ENCODE data around the gene C1GALT1.
"Not testable (repeated sequence)": the region's sequence is repeated elsewhere in the genome, so short reads cannot be mapped to it uniquely, and the experiment has no call there.

The C1GALT1 gene

GRCh38 chr7:7182156-7183060, at the start of gene C1GALT1:
TSS of gene C1GALT1 (plus strand) at chr7:7182544. CDS start at chr7:7234320, 51,776 bp downstream.
- peak within 1 kb of the TSS; percentile 100 for H3K27ac Mint-ChIP-seq
- no peaks in the 10 kb centered on the region for H3K9me3 Mint-ChIP-seq
- peaks cover 21% of the 10 kb centered on the region for H3K4me1 Mint-ChIP-seq (ENCODE audit: low read depth)
- H3K36me3 Mint-ChIP-seq (ENCODE audit: low read depth), result peaks cover 4% of the 10 kb centered on the region
- H3K27me3 Mint-ChIP-seq (ENCODE audit: low read depth), result no peaks in the 10 kb centered on the region
- H3K4me3 Mint-ChIP-seq, result peak within 1 kb of the TSS; percentile 97

GRCh38 chr7:7134046-7134445, 48.3 kb upstream of the C1GALT1 start:
- peaks cover 13% of the 10 kb centered on the region for H3K9me3 Mint-ChIP-seq
- peaks cover 5% of the 10 kb centered on the region for H3K27me3 Mint-ChIP-seq (ENCODE audit: low read depth)
- H3K4me1 Mint-ChIP-seq (ENCODE audit: low read depth), result peaks cover 1% of the 10 kb centered on the region
- H3K27ac Mint-ChIP-seq, result no peak overlapping the region
- H3K4me3 Mint-ChIP-seq, result no peak overlapping the region
- no peaks in the 10 kb centered on the region for H3K36me3 Mint-ChIP-seq (ENCODE audit: low read depth)

- H3K27me3 Mint-ChIP-seq (ENCODE audit: low read depth), result peaks cover 4% of the 10 kb centered on the region
- no peak overlapping the region for H3K27ac Mint-ChIP-seq
- H3K4me3 Mint-ChIP-seq, result no peak overlapping the region
Measured at GRCh38 chr7:7135074-7135473, 47.3 kb upstream of the C1GALT1 start.

GRCh38 chr7:7135924-7136323, 46.4 kb upstream of the C1GALT1 start:
- H3K27me3 Mint-ChIP-seq (ENCODE audit: low read depth); H3K4me1 Mint-ChIP-seq (ENCODE audit: low read depth); H3K36me3 Mint-ChIP-seq (ENCODE audit: low read depth); H3K27ac Mint-ChIP-seq; H3K4me3 Mint-ChIP-seq: not testable (repeated sequence)
- H3K9me3 Mint-ChIP-seq, result peaks cover 17% of the 10 kb centered on the region

More at GRCh38 chr7:7135074-7135473, 47.3 kb upstream of the C1GALT1 start:
- H3K36me3 Mint-ChIP-seq (ENCODE audit: low read depth), result no peaks in the 10 kb centered on the region
- H3K9me3 Mint-ChIP-seq, result peaks cover 14% of the 10 kb centered on the region
- peaks cover 1% of the 10 kb centered on the region for H3K4me1 Mint-ChIP-seq (ENCODE audit: low read depth)

GRCh38 chr7:7136466-7137381, 45.6 kb upstream of the C1GALT1 start:
- Mint-ChIP-seq H3K4me1 (ENCODE audit: low read depth) (peaks cover 1% of the 10 kb centered on the region), H3K27me3 (ENCODE audit: low read depth) (no peaks in the 10 kb centered on the region), H3K9me3 (peaks cover 17% of the 10 kb centered on the region), H3K4me3 (no peak overlapping the region), H3K36me3 (ENCODE audit: low read depth) (no peaks in the 10 kb centered on the region), H3K27ac (no peak overlapping the region)

- no peak overlapping the region for H3K4me3 Mint-ChIP-seq
Measured at GRCh38 chr7:7138897-7139296, 43.4 kb upstream of the C1GALT1 start.

GRCh38 chr7:7143404-7143803, 38.9 kb upstream of the C1GALT1 start:
- H3K4me3 Mint-ChIP-seq; H3K4me1 Mint-ChIP-seq (ENCODE audit: low read depth); H3K27me3 Mint-ChIP-seq (ENCODE audit: low read depth); H3K27ac Mint-ChIP-seq; H3K36me3 Mint-ChIP-seq (ENCODE audit: low read depth): not testable (repeated sequence)
- peaks cover 33% of the 10 kb centered on the region for H3K9me3 Mint-ChIP-seq

More at GRCh38 chr7:7138897-7139296, 43.4 kb upstream of the C1GALT1 start:
- Mint-ChIP-seq H3K27ac (no peak overlapping the region), H3K9me3 (peaks cover 22% of the 10 kb centered on the region), H3K4me1 (ENCODE audit: low read depth) (peaks cover 1% of the 10 kb centered on the region), H3K36me3 (ENCODE audit: low read depth) (peaks cover under 1% of the 10 kb centered on the region), H3K27me3 (ENCODE audit: low read depth) (peaks cover 4% of the 10 kb centered on the region)

- not testable (repeated sequence) for H3K27ac Mint-ChIP-seq; H3K27me3 Mint-ChIP-seq (ENCODE audit: low read depth); H3K36me3 Mint-ChIP-seq (ENCODE audit: low read depth); H3K4me3 Mint-ChIP-seq; H3K4me1 Mint-ChIP-seq (ENCODE audit: low read depth)
- H3K9me3 Mint-ChIP-seq, result peaks cover 30% of the 10 kb centered on the region
Measured at GRCh38 chr7:7145151-7145550, 37.2 kb upstream of the C1GALT1 start.

- H3K27ac Mint-ChIP-seq, result no peak overlapping the region
- H3K27me3 Mint-ChIP-seq (ENCODE audit: low read depth), result peaks cover 4% of the 10 kb centered on the region
- no peak overlapping the region for H3K4me3 Mint-ChIP-seq
- H3K36me3 Mint-ChIP-seq (ENCODE audit: low read depth), result peaks cover 4% of the 10 kb centered on the region
- peaks cover 4% of the 10 kb centered on the region for H3K4me1 Mint-ChIP-seq (ENCODE audit: low read depth)
- H3K9me3 Mint-ChIP-seq, result peaks cover 27% of the 10 kb centered on the region
Measured at GRCh38 chr7:7146837-7147236, 35.5 kb upstream of the C1GALT1 start.

- Mint-ChIP-seq H3K4me3 (no peak overlapping the region), H3K27me3 (ENCODE audit: low read depth) (no peaks in the 10 kb centered on the region), H3K36me3 (ENCODE audit: low read depth) (peaks cover 9% of the 10 kb centered on the region), H3K4me1 (ENCODE audit: low read depth) (peaks cover 4% of the 10 kb centered on the region), H3K9me3 (peaks cover 32% of the 10 kb centered on the region), H3K27ac (no peak overlapping the region)
Measured at GRCh38 chr7:7148798-7149481, 33.4 kb upstream of the C1GALT1 start.

- Mint-ChIP-seq H3K27ac (no peak overlapping the region), H3K36me3 (ENCODE audit: low read depth) (peaks cover 19% of the 10 kb centered on the region), H3K9me3 (peaks cover 40% of the 10 kb centered on the region), H3K4me1 (ENCODE audit: low read depth) (peaks cover 7% of the 10 kb centered on the region), H3K27me3 (ENCODE audit: low read depth) (no peaks in the 10 kb centered on the region), H3K4me3 (no peak overlapping the region)
Measured at GRCh38 chr7:7151285-7151684, 31.1 kb upstream of the C1GALT1 start.

GRCh38 chr7:7151865-7152264, 30.5 kb upstream of the C1GALT1 start:
- Mint-ChIP-seq H3K36me3 (ENCODE audit: low read depth) (peaks cover 19% of the 10 kb centered on the region), H3K27me3 (ENCODE audit: low read depth) (no peaks in the 10 kb centered on the region), H3K9me3 (peaks cover 37% of the 10 kb centered on the region), H3K4me3 (no peak overlapping the region), H3K27ac (no peak overlapping the region), H3K4me1 (ENCODE audit: low read depth) (peaks cover 11% of the 10 kb centered on the region)

GRCh38 chr7:7152315-7152714, 30.0 kb upstream of the C1GALT1 start:
- no peak overlapping the region for H3K27ac Mint-ChIP-seq
- no peak overlapping the region for H3K4me3 Mint-ChIP-seq
- H3K9me3 Mint-ChIP-seq, result peaks cover 33% of the 10 kb centered on the region
- peaks cover 15% of the 10 kb centered on the region for H3K4me1 Mint-ChIP-seq (ENCODE audit: low read depth)
- H3K27me3 Mint-ChIP-seq (ENCODE audit: low read depth), result no peaks in the 10 kb centered on the region
- peaks cover 21% of the 10 kb centered on the region for H3K36me3 Mint-ChIP-seq (ENCODE audit: low read depth)

- H3K4me1 Mint-ChIP-seq (ENCODE audit: low read depth), result peaks cover 33% of the 10 kb centered on the region
- H3K27ac Mint-ChIP-seq; H3K4me3 Mint-ChIP-seq; H3K27me3 Mint-ChIP-seq (ENCODE audit: low read depth): not testable (repeated sequence)
- H3K36me3 Mint-ChIP-seq (ENCODE audit: low read depth), result peaks cover 26% of the 10 kb centered on the region
- peaks cover 31% of the 10 kb centered on the region for H3K9me3 Mint-ChIP-seq
Measured at GRCh38 chr7:7154355-7154754, 28.0 kb upstream of the C1GALT1 start.

Data from T-helper 1 cell treated with Interleukin-12 subunit alpha and Interleukin-12 subunit beta and Interleukin-4 antibody, amounts not matched to agents 30 μg/mL and 1 μg/mL, for 36 hours (primary cell).